A549 (cell line): Measurements from ENCODE around the gene FUT3.

Source experiments
- BCL3 ChIP-seq: fragments of >200 bp; sonication (Bioruptor Twin); formaldehyde crosslinking; IDR thresholded peaks from 3 replicates; pipeline ENCODE4 v1.6.1; 2016
- CHD2 ChIP-seq: fragments of 150-350 bp; IDR thresholded peaks from 2 replicates; pipeline ENCODE4 v1.6.1; 2014; ENCODE audit warnings: low read length; ENCODE audit not compliant: partially characterized antibody
- CHD4 ChIP-seq: fragments of 200-600 bp; sonication (generic); IDR thresholded peaks from 2 replicates; pipeline ENCODE4 v1.6.1; 2016; ENCODE audit warnings: antibody characterized with exemption, mild to moderate bottlenecking, borderline replicate concordance
- ESRRA ChIP-seq: fragments of 150-350 bp; IDR thresholded peaks from 2 replicates; pipeline ENCODE4 v1.6.1; 2014; ENCODE audit warnings: mild to moderate bottlenecking, low read length, borderline replicate concordance
- HOXB5 ChIP-seq: fragments of 250-450 bp; sonication (Bioruptor Pico); IDR thresholded peaks from 2 replicates; pipeline ENCODE4 v1.5.0; 2020; ENCODE audit warnings: mild to moderate bottlenecking, moderate library complexity
- MAZ ChIP-seq: fragments of 150-350 bp; IDR thresholded peaks from 2 replicates; pipeline ENCODE4 v1.6.1; 2014; ENCODE audit warnings: antibody characterized with exemption, low read depth, low read length, borderline replicate concordance
- NFE2L2 ChIP-seq: fragments of 150-350 bp; conservative IDR thresholded peaks from 2 replicates; pipeline ENCODE4 v1.6.1; 2014; ENCODE audit warnings: low read length
- POLR2A ChIP-seq: IDR thresholded peaks from 2 replicates; pipeline ENCODE4 v1.6.1; 2012; ENCODE audit warnings: mild to moderate bottlenecking, low read length
- RAD21 ChIP-seq, 2 experiments: fragments of >200 bp in 1 of 2; sonication (Bioruptor Twin) in 1 of 2; formaldehyde crosslinking in 1 of 2; IDR thresholded peaks in 1 of 2; conservative IDR thresholded peaks in 1 of 2; 2 replicates in 1 of 2; 3 replicates in 1 of 2; pipeline ENCODE4 v1.6.1; 2012 to 2018; ENCODE audit warnings: inconsistent platforms in 1 of 2
- TF ChIP-seq, protein P1 (sequence below): fragments of >200 bp; sonication (Bioruptor Twin); formaldehyde crosslinking; IDR thresholded peaks from 3 replicates; pipeline ENCODE4 v1.5.1; 2016

- no peak for TF ChIP-seq POLR2A
- TF ChIP-seq CHD2, result no peak
- TF ChIP-seq, protein P1, sequence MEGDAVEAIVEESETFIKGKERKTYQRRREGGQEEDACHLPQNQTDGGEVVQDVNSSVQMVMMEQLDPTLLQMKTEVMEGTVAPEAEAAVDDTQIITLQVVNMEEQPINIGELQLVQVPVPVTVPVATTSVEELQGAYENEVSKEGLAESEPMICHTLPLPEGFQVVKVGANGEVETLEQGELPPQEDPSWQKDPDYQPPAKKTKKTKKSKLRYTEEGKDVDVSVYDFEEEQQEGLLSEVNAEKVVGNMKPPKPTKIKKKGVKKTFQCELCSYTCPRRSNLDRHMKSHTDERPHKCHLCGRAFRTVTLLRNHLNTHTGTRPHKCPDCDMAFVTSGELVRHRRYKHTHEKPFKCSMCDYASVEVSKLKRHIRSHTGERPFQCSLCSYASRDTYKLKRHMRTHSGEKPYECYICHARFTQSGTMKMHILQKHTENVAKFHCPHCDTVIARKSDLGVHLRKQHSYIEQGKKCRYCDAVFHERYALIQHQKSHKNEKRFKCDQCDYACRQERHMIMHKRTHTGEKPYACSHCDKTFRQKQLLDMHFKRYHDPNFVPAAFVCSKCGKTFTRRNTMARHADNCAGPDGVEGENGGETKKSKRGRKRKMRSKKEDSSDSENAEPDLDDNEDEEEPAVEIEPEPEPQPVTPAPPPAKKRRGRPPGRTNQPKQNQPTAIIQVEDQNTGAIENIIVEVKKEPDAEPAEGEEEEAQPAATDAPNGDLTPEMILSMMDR, result no peak
- TF ChIP-seq NFE2L2, result no peak
- no peak for TF ChIP-seq RAD21 (conservative IDR thresholded peaks at IDR 0.05 in 1 of 2, IDR thresholded peaks at IDR 0.05 in 1 of 2)
- TF ChIP-seq CHD4, result no peak
- no peak for TF ChIP-seq BCL3
- no peak for TF ChIP-seq MAZ
- no peak for TF ChIP-seq HOXB5
- no peak for TF ChIP-seq ESRRA
These were observed 58.1 kb downstream of the FUT3 start for GRCh38 chr19:5793188-5793587.
